Colon (tissue), 2 donors: ENCODE measurements around the gene RCSD1.

ENCODE experiments used
- FAIRE-seq: peaks from 2 replicates; lab custom pipeline; 2012; peaks lifted over from hg19 to GRCh38; lab: Jason Lieb, UNC
- donor health status: control.
- donor health status: control.

The RCSD1 gene

GRCh38 chr1:167746988-167747655 is 117.1 kb downstream of the RCSD1 start:
- FAIRE-seq = no peak

GRCh38 chr1:167747988-167748387 is 118.0 kb downstream of the RCSD1 start:
- FAIRE-seq = no peak

GRCh38 chr1:167748906-167749305 is 118.9 kb downstream of the RCSD1 start:
- FAIRE-seq = no peak

GRCh38 chr1:167749741-167750140 is 119.7 kb downstream of the RCSD1 start:
- FAIRE-seq = no peak

- FAIRE-seq = no peak
Measured at GRCh38 chr1:167750641-167751040, 120.6 kb downstream of the RCSD1 start.

- no peak for FAIRE-seq
Measured at GRCh38 chr1:167751676-167752075, 121.6 kb downstream of the RCSD1 start.

GRCh38 chr1:167752219-167752985 is 122.4 kb downstream of the RCSD1 start:
- no peak for FAIRE-seq

GRCh38 chr1:167755654-167756053 is 125.6 kb downstream of the RCSD1 start:
- no peak for FAIRE-seq
